HUDEP-2 (cell line): Measurements from ENCODE around the gene MTF1.
A peak's percentile ranks its signal among the peaks of the same experiment; 100 is the strongest.

Experiments used
- DNase-seq, 76 experiments: peaks; one replicate each; lab custom pipeline; 2025; ENCODE audit not compliant: unreplicated experiment in 76 of 76; lab: John Stamatoyannopoulos, UW

Gene MTF1

DNA sequence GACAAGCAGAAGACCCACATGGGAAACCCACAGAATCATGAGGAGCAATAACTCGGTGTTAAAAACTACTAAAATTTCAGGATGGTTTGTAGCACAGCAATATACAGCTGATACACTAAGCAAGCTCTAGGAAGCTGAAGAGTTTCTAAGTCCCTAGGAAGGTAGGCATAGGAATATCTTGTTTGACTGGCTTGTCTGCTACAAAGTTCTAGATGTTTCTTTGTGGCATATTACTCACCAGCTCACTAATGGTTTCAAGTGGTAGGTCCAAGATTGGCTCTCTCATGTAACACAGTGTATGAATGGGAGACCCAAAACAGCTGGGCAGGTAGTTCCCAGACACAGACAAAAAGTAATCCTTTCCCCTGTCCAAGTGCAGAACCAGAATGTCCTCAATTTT lies 13.3 kb upstream of the MTF1 start:
- no peak for DNase-seq

DNA sequence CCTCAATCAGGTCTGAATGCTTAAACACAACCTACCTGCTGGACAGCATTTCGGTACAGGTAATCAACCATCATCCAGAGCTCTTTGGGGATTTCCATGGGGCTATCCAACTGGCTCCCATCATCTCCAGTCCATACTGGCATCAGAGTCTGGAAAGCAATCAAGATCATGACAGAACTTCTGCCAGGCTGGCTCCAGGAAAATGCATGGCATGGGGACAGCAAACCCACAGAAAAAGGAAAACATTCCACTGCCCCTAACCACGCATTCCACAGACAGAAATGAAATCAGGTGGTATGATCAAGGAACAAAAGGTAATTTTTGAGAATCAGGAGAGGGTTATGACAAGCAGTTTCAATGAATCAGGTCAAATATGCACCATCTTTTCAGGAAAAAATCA lies 9.1 kb upstream of the MTF1 start:
- DNase-seq, result no peak

DNA sequence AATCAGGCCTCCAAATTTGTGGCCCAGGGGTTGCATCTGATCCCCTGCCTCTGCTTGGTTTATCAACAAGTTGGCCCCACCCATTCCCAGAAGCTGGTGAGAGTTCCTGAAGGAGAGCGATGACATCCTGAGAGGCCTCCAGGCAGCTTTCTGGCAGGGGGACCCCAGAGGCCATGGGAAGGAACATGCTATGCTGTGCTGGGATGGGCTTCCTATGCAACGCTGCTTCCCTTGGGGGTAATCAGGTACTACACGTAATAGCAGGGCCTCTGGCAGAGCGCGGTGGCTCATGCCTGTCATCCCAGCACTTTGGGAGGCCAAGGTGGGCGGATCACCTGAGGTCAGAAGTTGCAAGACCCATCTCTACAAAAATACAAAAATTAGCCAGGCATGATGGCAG lies 8.4 kb upstream of the MTF1 start:
- no peak for DNase-seq

DNA sequence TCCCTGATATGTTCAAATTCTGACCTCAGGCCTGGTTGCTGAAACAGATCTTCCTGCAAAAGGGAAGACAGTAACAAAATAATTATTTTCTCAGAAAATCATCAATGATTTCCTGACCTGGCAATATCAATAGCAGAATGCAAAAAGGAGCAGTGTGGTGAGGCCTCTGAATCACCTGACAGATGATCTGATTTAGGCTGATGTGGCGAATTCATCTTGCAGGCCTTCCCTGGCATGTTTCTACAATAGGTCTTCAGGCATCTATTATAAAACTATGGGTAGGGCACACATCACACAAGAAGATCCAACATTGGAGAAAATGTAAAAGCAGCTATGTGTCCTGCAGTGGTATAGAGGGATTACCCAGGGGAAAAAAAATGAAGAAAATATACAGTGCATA lies 7.1 kb upstream of the MTF1 start:
- no peak for DNase-seq

DNA sequence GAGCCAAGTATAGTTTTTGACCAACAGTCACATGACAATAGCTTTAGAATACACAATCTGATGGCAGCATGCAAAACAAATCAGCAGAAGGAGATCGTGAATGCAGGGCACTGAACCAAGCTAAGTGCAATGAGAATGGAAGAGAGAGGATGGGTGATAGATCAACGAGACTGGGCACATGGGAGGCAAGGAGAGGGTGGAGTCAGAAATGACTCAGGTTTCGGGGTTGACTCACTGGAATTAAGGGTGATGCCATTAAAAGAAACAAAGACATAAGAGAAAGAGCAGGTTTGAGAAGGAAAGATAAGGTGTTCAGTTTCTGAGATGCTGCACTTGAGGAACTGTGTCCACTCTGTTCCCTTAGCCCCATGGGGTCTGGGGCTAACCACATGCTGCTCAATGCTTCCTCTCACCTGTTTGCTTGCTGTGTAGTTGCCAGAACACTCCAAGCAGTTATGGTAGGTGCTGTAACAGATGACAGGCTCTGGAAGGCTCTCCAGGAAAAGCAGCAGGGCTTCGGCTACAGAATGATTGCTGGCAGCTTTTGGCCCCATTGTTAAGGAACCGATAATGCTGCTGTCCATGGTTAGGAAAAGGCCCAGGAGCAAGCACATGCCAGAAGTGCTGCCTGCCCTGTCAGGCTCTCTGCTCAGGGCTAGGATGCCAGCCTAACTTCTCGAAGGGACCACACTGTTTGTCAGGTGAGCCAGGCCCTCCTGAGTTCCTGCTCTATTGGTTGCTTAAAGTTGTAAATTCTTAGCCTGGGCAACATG lies 6.1 kb upstream of the MTF1 start:
- peak in 11 of 76 experiments; percentile 5 to 31 (median 20) for DNase-seq

DNA sequence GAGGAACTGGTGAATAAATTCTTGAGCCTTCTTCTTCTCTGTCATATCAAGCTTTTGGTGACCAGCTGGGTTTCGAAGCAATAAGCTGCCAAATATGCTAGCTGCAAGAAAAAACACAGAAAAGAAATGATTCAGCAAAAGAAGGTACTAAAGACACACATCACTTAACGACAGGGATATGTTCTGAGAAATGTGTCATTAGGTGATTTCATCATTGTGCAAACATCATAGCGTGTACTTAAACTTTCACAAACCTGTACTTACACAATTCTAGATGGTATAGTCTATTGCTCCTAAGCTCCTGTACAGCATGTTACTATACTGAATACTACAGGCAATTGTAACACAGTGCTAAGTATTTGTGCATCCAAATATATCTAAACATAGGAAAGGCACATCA lies 2.9 kb upstream of the MTF1 start:
- DNase-seq, result no peak

DNA sequence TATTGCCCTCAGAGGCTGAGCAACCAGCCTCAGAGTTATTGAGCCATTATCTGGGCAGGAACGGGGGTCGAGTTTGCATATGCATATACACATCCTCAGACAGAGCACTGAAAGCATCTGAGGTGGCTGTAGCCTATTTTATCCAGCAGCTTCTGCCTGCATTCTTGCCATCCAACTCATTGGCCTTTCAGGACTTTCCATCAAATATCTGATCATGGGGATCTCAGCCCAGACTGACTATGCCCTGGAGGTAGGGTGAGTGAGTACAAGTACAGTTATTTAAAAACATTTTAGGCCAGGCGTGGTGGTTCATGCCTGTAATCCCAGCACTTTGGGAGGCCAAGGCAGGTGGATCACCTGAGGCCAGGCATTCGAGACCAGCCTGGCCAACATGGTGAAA lies 1.8 kb upstream of the MTF1 start:
- DNase-seq, result no peak

DNA sequence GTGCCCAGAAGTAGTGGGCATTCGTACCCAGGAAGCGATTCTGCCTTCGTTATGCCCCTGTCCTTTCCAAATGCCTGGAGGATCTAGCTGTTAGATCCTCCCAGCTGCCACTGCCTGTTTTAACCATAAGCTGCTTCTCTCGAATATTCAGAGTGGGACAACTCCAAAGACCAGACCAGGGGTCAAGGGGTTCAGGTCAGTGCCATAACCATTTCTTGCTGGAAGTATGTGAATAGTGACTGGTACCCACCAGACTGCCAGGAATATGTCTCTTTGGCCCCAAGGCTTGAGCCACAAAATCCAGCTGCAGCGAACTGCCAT lies 914 bp upstream of the MTF1 start:
- DNase-seq, result peak in 1 of 76 experiments; percentile 43

DNA sequence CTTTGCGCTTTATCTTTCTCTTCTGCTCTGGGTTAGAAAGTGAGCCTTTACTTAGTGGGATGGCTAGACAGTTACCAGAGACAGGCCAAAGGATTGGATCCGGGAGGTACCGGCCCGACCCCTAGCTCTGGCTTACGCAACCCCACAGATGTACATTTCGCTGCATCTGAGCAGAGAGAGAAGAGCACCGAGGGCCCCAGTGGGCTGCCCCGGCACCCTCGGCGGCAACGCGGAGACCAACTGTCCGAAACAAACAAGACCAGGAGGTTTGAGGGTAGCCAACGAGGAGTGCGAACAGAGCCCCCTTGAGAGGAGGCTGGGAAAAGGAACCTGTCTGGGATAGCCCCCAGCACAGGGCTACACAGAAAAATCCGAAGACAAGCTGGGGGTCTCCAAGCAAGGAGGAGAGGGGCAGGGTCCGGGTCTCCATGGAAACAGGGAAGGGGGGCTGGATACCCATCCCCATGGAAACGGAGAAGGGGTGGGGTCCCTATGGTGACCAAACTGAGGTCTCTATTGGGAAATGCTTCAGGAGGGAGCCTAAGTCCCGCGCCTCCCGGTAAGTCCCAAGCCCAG lies 373 bp downstream of the MTF1 start:
- DNase-seq, result peak in 2 of 76 experiments; percentile 13 to 24

DNA sequence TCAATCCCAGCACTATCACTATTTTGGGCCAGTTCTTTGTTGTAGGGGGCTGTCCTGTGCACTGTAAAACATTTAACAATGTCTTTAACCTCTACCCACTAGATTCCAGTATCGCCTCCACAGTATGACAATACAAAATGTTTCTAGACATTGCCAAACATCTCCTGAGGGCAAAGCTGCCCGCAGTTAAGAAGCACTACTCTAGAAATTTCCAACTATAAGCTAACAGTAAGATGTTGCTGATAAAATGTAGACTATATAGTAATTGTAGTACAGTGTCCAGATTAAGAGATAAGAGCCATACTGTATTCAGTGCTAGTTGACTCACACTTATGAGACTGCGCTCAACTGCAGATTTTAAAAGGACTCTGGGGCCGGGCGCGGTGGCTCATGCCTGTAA lies 5.0 kb downstream of the MTF1 start:
- DNase-seq, result no peak

DNA sequence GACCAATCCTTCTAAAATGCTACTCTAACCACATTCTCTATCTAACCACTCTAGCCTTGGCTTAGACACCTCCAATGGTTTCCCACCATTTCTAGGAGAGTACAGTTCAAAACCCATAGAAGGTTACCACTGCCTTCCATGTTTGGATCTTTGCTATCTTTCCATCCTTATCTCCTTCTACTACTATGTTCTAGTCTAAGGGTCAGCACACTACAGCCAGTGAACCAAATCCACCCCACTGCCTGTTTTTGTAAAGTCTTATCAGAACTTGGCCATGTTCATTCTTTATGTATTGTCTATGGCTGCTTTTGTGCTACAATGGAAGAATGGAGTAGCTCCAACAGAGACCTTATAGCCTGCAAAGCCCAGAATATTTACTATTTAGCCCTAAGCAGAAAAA lies 6.2 kb downstream of the MTF1 start:
- no peak for DNase-seq

DNA sequence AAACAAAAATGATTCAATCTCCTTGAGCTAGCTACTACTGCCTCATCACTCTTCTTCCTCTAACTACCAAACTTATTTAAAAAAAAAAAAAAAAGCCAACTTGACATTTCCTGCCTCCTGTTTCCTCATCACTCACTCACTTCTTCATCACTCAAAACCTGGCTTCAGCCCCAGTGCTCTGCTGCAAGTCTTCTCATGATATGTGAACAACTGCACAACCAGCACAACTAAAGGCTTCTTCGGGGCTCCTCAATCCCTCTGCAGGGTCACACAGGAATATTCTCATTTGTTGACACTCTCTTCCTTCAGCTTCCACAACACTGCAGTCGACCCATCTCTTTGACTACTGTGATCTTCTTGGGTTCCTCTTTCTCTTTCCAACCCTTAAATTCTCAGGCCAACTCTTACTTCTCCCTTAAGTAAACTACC lies 7.6 kb downstream of the MTF1 start:
- no peak for DNase-seq

DNA sequence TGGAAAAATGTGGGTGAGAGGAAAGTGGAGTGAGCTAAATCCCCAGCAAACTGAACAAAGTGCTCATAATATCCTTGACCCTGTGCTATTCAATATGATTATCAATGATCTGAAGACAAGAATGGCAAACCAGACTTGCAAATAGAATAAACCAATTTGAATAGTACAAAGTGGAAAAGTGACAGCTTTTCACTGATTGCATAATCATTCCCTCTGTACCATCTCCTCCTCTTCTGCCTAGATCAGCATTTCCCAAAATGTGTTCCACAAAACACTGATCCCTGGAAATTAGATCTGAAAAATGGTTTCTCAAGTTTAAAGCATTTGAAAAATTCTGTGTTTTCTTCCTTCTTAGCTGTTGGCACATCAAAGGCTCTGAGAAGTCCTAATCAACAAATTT lies 8.1 kb downstream of the MTF1 start:
- no peak for DNase-seq

DNA sequence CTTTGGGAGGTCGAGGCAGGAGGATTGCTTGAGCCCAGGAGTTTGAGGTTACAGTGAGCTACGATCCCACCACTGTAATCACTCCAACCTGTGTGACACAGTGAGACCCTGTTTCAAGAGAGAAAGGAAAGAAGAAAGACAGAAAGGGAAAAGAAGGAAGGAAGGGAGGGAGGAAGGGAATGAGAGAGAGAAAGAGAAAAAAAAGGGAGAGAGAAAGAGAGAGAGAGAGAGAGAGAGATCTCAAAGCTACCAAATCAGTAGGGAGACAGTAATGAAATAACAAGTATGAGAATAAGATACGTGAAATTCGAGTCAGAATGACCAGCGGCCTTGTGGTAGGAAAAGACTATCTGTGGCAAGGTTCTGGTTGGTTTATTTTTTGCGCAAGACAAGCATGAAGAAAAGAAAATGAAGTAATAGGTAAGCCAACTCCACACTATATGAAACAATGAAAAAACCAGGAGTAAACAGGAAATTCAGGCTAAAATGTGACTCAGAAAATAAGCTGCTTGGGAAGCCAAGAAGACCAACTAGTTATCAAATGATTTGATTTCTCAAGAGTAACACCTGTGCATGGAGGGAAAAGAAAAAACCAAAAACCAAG lies 8.9 kb downstream of the MTF1 start:
- DNase-seq, result no peak

DNA sequence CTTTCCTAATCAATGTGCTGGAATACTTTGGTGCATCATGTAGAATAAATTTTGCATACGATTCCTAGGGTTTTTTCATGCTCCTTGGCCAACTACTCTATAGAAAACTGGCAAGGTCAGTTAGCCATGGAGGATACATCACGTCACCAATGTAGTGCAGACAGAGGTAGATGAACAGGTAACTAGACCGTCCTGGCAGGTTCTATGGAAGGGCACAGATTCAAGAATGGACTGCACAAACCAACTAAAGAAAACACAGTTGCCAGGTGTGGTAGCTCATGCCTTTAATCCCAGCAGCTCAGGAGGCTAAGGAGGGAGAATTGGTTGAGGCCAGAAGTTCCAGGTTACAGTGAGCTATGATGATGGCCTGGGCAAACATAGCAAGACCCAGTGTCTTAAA lies 9.9 kb downstream of the MTF1 start:
- DNase-seq, result no peak

DNA sequence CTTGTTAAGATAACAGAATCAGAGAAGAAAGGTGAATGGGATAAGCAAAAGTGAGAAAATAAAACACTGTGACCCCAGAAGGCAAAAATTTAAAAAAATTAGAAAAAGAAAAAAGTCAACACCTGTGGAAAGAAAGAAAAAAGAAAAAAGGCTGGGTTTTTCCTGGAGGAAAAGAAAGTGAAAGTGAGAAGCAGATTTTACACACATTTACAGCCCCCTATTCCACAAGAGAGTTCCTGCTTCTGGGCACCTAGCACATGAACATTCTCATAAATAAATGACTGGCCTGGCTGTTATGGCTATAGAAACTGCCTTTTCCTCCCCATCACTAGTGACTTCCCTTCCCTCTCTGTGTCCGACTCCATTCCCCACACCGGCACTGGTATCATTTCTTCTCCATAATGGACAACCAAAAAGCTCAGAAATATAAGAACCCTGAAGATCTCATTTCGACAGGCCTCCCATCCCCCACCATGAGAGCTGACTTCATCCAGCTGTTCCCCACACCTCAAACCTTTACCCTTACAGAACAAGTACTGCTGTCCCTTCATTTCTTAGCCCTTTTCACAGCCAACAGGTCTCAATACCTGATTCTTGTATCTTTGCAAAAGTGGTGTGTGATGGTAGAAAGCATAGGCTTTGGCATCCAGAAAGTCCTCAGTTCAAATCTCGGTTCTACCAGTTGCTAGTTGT lies 12.6 kb downstream of the MTF1 start:
- DNase-seq, result no peak

DNA sequence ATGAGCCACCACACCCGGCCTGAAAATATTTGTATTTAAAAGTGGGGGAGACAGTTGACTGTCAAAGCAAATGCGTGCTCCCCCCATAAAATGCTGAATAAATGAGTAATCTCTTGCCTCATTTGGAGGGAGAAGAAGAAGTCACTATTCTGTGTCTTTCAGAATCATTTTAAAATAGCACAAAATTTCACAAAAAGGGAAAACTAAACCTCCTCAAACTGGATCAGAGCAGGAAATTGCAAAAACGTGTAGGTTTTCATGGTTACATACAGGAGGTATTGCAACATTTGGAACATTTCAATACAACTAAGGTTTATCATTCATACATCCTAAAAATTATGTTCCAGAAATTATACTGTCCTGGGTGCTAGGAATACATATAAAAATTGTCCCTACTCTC lies 13.6 kb downstream of the MTF1 start:
- DNase-seq, result no peak

DNA sequence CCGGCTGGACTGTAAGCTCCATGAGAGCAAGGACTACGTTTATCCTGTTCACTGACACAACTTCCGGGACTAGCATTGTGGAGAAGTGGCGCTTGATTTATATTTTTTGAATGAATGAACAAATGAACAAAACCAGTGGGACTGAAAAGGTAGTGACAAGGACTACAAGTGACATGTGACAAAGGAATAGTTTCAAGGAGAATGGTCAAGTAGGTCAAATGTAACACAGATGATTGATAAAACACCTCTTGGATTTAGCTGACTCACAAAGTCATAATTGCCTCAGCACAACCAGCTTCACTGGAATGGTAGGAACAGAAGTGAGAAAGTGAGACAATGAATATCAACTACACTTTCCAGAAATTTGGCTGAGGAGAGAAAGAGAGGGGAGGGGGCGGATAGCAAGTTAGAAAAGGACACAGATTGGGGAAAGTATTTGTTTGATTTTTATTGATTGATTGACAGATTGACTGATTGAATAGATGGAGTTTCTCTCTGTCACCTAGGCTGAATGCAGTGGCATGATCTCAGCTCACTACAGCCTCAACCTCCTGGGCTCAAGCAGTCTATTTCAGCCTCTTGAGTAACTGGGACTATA lies 14.2 kb downstream of the MTF1 start:
- DNase-seq, result no peak

DNA sequence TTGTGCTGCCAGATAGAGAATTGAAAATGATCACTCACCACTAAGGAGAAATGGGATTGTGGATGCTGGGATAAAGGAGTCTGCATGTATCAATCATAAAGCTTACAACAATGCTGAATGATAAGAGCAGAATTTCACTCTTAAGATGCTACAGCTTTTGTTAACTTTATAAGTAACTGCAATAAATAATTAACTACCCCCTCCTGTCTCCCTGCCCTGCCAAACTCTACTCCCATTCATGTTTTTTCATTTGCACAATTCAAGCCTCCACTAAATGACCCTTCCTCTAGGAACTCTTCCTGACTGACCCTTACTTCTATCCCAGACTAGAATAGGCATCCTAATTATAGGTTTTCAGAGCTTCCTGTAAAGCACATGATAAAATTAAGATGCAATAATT lies 14.9 kb downstream of the MTF1 start:
- no peak for DNase-seq

DNA sequence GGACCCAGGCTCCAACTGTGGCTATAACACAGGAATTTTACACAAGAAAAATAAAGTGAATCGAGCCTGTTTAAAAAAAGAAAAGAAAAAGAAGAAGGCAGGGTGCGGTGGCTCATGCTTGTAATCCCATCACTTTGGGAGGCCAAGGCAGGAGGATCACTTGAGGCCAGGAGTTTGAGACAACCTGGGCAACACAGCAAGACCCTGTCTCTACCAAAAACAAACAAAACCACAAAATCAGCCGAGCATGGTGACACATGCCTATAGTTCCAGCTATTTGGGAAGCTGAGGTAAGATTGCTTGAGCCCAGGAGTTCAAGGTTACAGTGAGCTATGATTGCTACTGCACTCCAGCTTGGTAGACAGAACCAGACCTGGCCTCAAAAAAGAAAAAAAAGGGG lies 17.7 kb downstream of the MTF1 start:
- DNase-seq, result no peak

DNA sequence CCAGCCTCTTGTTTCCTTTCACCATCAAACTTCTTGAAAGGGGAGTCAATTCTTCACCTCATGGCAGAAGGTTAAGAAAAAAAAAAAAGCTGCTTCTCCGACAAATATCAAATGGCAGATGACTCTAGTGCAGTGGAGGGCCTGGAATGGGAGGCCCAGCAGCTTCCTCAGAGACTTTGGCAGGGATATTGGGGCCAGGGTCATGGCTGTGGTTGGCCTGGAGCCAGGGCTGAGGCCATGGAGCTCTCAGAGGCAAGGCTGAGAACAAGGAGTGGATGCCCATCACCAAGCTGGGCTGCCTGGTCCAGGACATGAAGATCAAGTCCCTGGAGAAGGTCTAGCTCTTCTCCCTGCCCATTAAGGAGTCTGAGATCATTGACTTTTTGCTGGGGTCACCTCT lies 18.7 kb downstream of the MTF1 start:
- no peak for DNase-seq
